HepG2 (cell line): ENCODE measurements around the gene LRBA. TPM values are rescaled to one million over a fixed set of nuclear protein-coding genes. Genes with fewer than 3 reads are reported as not detected.

ENCODE experiments used
- ATAC-seq: fragments of 200-7000 bp; cut with Tn5 transposase; 3 replicates; pipeline ENCODE4 v1.9.1; 2020; ENCODE audit warnings: mild to moderate bottlenecking, moderate library complexity
- BruUV-seq: library from RNA; stranded (reverse); fragments of 400-500 nt; replicated peaks from 2 replicates; lab custom pipeline; 2021; lab: Mats Ljungman, UMichigan
- CTCF ChIA-PET: fragments of 300-600 bp; formaldehyde crosslinking; extraction: SDS; loops from one replicate; lab custom pipeline; 2021; ENCODE audit warnings: low total read pairs, inconsistent platforms, low intra/inter-chr PET ratio; lab: Yijun Ruan, JAX
- POLR2A ChIA-PET: fragments of 350-600 bp; sonication (Branson Sonifier 250); formaldehyde crosslinking; loops from one replicate; lab custom pipeline; 2020; ENCODE audit warnings: antibody characterized with exemption, inconsistent platforms; lab: Yijun Ruan, JAX
- DNase-seq: peaks from one replicate; pipeline ENCODE4 v3.0.0-alpha.2; 2015; ENCODE audit warnings: low spot score
- FAIRE-seq: peaks from 3 replicates; lab custom pipeline; 2011; peaks lifted over from hg19 to GRCh38; lab: Jason Lieb, UNC
- H2AFZ ChIP-seq: one replicate; pipeline ENCODE4 v1.6.1; 2011; ENCODE audit warnings: low read length, inconsistent platforms
- H3K27ac ChIP-seq: fragments of 300-600 bp; 3 replicates; pipeline ENCODE4 v1.8.0; 2011; ENCODE audit warnings: mixed run types, mild to moderate bottlenecking, mixed read lengths, low read length, inconsistent platforms; ENCODE audit not compliant: insufficient read depth; ENCODE audit errors: extremely low read length
- H3K27me3 ChIP-seq, 2 experiments: fragments of 200-600 bp in 1 of 2; 2 replicates in 1 of 2; 3 replicates in 1 of 2; pipeline versions ENCODE4 v1.6.0 to v1.8.0; 2011; ENCODE audit warnings: low read length in 2 of 2, mild to moderate bottlenecking in 2 of 2, moderate library complexity in 2 of 2, inconsistent platforms in 1 of 2; ENCODE audit not compliant: insufficient read depth in 2 of 2, control insufficient read depth in 1 of 2
- H3K36me3 ChIP-seq, 2 experiments: fragments of 200-600 bp in 1 of 2; replicated peaks in 1 of 2; 2 replicates in 1 of 2; 3 replicates in 1 of 2; pipeline versions ENCODE4 v1.5.1 to v1.8.0; 2011; ENCODE audit warnings: low read length in 2 of 2, inconsistent platforms in 1 of 2; ENCODE audit not compliant: insufficient read depth in 2 of 2, control insufficient read depth in 1 of 2
- H3K4me1 ChIP-seq: 2 replicates; pipeline ENCODE4 v1.5.1; 2012; ENCODE audit warnings: low read length, inconsistent platforms; ENCODE audit not compliant: insufficient read depth
- H3K4me2 ChIP-seq: 2 replicates; pipeline ENCODE4 v1.6.0; 2011; ENCODE audit warnings: low read depth, low read length, inconsistent platforms
- H3K4me3 ChIP-seq, 3 experiments: fragments of 200-600 bp in 1 of 3; sonication (generic), shearing (Covaris generic) in 1 of 3; replicated peaks in 1 of 3; 2 replicates each; pipeline ENCODE4 v1.5.1; 2011 to 2016; ENCODE audit warnings: low read length in 3 of 3, inconsistent platforms in 2 of 3, low read depth in 2 of 3, mild to moderate bottlenecking in 2 of 3, control low read depth in 1 of 3, mixed read lengths in 1 of 3; ENCODE audit not compliant: insufficient read depth in 1 of 3
- H3K79me2 ChIP-seq: one replicate; pipeline ENCODE4 v1.6.1; 2011; ENCODE audit warnings: low read length, inconsistent platforms; ENCODE audit not compliant: insufficient read depth
- H3K9ac ChIP-seq: 2 replicates; pipeline ENCODE4 v1.6.0; 2011; ENCODE audit warnings: mild to moderate bottlenecking, low read depth, low read length, inconsistent platforms; ENCODE audit not compliant: insufficient read depth
- H3K9me3 ChIP-seq: 2 replicates; pipeline ENCODE4 v1.5.1; 2012; ENCODE audit warnings: mild to moderate bottlenecking, low read length
- H4K20me1 ChIP-seq: 2 replicates; pipeline ENCODE4 v1.6.0; 2011; ENCODE audit warnings: inconsistent platforms, mild to moderate bottlenecking, low read length, moderate library complexity; ENCODE audit not compliant: insufficient read depth
- BORCS8-MEF2B ChIP-seq: sonication (generic); formaldehyde crosslinking; IDR thresholded peaks from 2 replicates; pipeline ENCODE4 v1.8.0; 2022; ENCODE audit warnings: mild to moderate bottlenecking, missing genetic modification reagents
- ELF3 ChIP-seq: IDR thresholded peaks from 2 replicates; pipeline ENCODE4 v1.6.1; 2016; ENCODE audit warnings: missing genetic modification reagents, missing compliant biosample characterization
- EZH2 ChIP-seq: conservative IDR thresholded peaks from 2 replicates; pipeline ENCODE4 v1.6.1; 2012; ENCODE audit warnings: mild to moderate bottlenecking, low read depth, low read length, moderate library complexity
- MIER2 ChIP-seq: IDR thresholded peaks from 2 replicates; pipeline ENCODE4 v1.6.1; 2016; ENCODE audit warnings: missing biosample characterization, missing genetic modification reagents
- NBN ChIP-seq: fragments of 450-650 bp; conservative IDR thresholded peaks from 2 replicates; pipeline ENCODE4 v1.6.1; 2017
- SALL2 ChIP-seq: sonication (generic); formaldehyde crosslinking; IDR thresholded peaks from 2 replicates; pipeline ENCODE4 v1.8.1; 2023; ENCODE audit warnings: mild to moderate bottlenecking, missing genetic modification reagents, inconsistent platforms
- SNAPC2 ChIP-seq: sonication (generic); formaldehyde crosslinking; IDR thresholded peaks from 2 replicates; pipeline ENCODE4 v1.8.1; 2022; ENCODE audit warnings: mild to moderate bottlenecking, missing genetic modification reagents
- THAP11 ChIP-seq: IDR thresholded peaks from 2 replicates; pipeline ENCODE4 v1.6.1; 2016; ENCODE audit warnings: missing biosample characterization, missing genetic modification reagents
- U2AF1 ChIP-seq: fragments of 200-400 bp; formaldehyde crosslinking; optimal IDR thresholded peaks from 2 replicates; pipeline ENCODE3; 2017; ENCODE audit warnings: mild to moderate bottlenecking, low read depth, low read length
- ZNF496 ChIP-seq: sonication (generic); formaldehyde crosslinking; IDR thresholded peaks from 2 replicates; pipeline ENCODE4 v1.8.1; 2023; ENCODE audit warnings: mild to moderate bottlenecking, moderate library complexity, missing genetic modification reagents; ENCODE audit not compliant: insufficient replicate concordance
- ZNF563 ChIP-seq: sonication (generic); formaldehyde crosslinking; IDR thresholded peaks from 2 replicates; pipeline ENCODE4 v1.8.0; 2022; ENCODE audit warnings: mild to moderate bottlenecking, moderate library complexity, missing genetic modification reagents
- WGBS: methylation state at CpG from one replicate; pipeline ENCODE4 v1.1.6; 2017; ENCODE audit warnings: low lambda C conversion rate; 5-methylcytosine and 5-hydroxymethylcytosine counted together
- in situ Hi-C: cut with HindIII; loops from 2 replicates; pipeline ENCODE4 v1.10.0; 2017; ENCODE audit warnings: low pct_unique_long_range_greater_than_20kb; ENCODE audit not compliant: extremely low pct_ligation_motif_present
- intact Hi-C: fragments of 100-400 bp; cut with micrococcal nuclease; formaldehyde crosslinking; loops from one replicate; pipeline ENCODE4 v1.10.0; 2022; ENCODE audit not compliant: unreplicated experiment
- polyA plus RNA-seq, 8 experiments: library from polyadenylated mRNA; depleted of rRNA in 3 of 8; stranded (reverse) in 7 of 8; unstranded in 1 of 8; fragments of >200 nt; fragmentation: Illumina TruSeq in 4 of 8; extraction: Trizol in 4 of 8; gene quantifications; 2 replicates each; pipeline versions ENCODE4 v1.2.1 to v1.2.3, GENCODE V29; 2011 to 2016; ENCODE audit warnings: low read depth in 4 of 8, missing spikeins in 1 of 8, mixed read lengths in 1 of 8; ENCODE audit not compliant: insufficient read depth in 1 of 8
- total RNA-seq, 5 experiments: library from RNA; depleted of rRNA; stranded (reverse); fragments of >200 nt; fragmentation: Illumina TruSeq; extraction: Trizol; gene quantifications; 2 replicates each; pipeline ENCODE4 v1.2.3, GENCODE V29; 2016; ENCODE audit warnings: low read depth in 1 of 5
- TF ChIP-seq, protein P1 (sequence below): sonication (generic); formaldehyde crosslinking; IDR thresholded peaks from 2 replicates; pipeline ENCODE4 v1.5.0; 2020; ENCODE audit warnings: mild to moderate bottlenecking, missing genetic modification reagents, borderline replicate concordance
- TF ChIP-seq, protein P2 (sequence below): sonication (generic); formaldehyde crosslinking; IDR thresholded peaks from 2 replicates; pipeline ENCODE4 v1.5.0; 2020; ENCODE audit warnings: mild to moderate bottlenecking, missing genetic modification reagents
- TF ChIP-seq, protein P3 (sequence below): sonication (generic); formaldehyde crosslinking; IDR thresholded peaks from 2 replicates; pipeline ENCODE4 v1.5.1; 2020; ENCODE audit warnings: missing genetic modification reagents, mild to moderate bottlenecking, borderline replicate concordance

The LRBA gene
- total and polyA plus RNA-seq, 2 of the 13 experiments (the other 11 are each of a cell fraction or from before 2014, with no cell fraction given): 21.0 to 37.2 TPM

DNA sequence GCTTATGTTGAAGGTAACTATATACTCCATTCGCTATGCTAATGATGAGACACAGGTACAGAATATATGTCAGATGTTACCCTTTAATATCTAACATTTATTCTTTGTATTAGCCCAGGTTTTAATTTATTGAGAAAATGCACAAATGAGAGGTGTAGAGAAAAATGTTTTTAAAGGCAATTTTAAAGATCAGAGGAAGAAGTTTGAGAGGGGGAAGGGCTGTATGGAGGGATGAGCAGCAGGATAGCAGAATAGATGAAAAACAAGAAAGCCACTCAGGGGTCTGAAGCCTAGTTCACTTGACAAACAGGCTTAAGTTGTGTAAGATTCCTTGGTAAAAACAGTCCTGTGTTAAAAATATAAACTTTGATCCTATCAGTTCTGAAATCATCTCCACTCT lies 429.5 kb downstream of the LRBA start:
- Histone ChIP-seq H4K20me1 (no peaks in the 10 kb centered on the region), H3K4me2 (no peak overlapping the region), H3K9me3 (no peaks in the 10 kb centered on the region), H2AFZ (no peak overlapping the region), H3K4me1 (no peaks in the 10 kb centered on the region), H3K27ac (no peak overlapping the region), H3K9ac (no peak overlapping the region), H3K27me3 (no peaks in the 10 kb centered on the region), H3K36me3 (peaks cover 5 to 20% of the 10 kb centered on the region in 2 experiments; a peak in 3 of 5 replicates), H3K79me2 (no peaks in the 10 kb centered on the region), H3K4me3 (no peak overlapping the region)
- in situ Hi-C loops: no loop called here
- CTCF ChIA-PET: no interaction called here
- DNase-seq: no peak
- POLR2A ChIA-PET: no interaction called here
- WGBS: 96% methylated on average over 1 of the region's 1 CpG
- no peak for ATAC-seq
- intact Hi-C loops: no loop called here
- BruUV-seq: no TSS peak
- FAIRE-seq: no peak
- TF ChIP-seq BORCS8-MEF2B (CRISPR knock-in tag) (no peak), ZNF563 (CRISPR knock-in tag) (no peak), SALL2 (CRISPR knock-in tag) (no peak), MIER2 (CRISPR knock-in tag) (no peak), EZH2 (no peak), SNAPC2 (CRISPR knock-in tag) (no peak), NBN (no peak), ELF3 (CRISPR knock-in tag) (no peak), ZNF496 (CRISPR knock-in tag) (no peak), U2AF1 (no peak), THAP11 (no peak)
- TF ChIP-seq, protein P1, sequence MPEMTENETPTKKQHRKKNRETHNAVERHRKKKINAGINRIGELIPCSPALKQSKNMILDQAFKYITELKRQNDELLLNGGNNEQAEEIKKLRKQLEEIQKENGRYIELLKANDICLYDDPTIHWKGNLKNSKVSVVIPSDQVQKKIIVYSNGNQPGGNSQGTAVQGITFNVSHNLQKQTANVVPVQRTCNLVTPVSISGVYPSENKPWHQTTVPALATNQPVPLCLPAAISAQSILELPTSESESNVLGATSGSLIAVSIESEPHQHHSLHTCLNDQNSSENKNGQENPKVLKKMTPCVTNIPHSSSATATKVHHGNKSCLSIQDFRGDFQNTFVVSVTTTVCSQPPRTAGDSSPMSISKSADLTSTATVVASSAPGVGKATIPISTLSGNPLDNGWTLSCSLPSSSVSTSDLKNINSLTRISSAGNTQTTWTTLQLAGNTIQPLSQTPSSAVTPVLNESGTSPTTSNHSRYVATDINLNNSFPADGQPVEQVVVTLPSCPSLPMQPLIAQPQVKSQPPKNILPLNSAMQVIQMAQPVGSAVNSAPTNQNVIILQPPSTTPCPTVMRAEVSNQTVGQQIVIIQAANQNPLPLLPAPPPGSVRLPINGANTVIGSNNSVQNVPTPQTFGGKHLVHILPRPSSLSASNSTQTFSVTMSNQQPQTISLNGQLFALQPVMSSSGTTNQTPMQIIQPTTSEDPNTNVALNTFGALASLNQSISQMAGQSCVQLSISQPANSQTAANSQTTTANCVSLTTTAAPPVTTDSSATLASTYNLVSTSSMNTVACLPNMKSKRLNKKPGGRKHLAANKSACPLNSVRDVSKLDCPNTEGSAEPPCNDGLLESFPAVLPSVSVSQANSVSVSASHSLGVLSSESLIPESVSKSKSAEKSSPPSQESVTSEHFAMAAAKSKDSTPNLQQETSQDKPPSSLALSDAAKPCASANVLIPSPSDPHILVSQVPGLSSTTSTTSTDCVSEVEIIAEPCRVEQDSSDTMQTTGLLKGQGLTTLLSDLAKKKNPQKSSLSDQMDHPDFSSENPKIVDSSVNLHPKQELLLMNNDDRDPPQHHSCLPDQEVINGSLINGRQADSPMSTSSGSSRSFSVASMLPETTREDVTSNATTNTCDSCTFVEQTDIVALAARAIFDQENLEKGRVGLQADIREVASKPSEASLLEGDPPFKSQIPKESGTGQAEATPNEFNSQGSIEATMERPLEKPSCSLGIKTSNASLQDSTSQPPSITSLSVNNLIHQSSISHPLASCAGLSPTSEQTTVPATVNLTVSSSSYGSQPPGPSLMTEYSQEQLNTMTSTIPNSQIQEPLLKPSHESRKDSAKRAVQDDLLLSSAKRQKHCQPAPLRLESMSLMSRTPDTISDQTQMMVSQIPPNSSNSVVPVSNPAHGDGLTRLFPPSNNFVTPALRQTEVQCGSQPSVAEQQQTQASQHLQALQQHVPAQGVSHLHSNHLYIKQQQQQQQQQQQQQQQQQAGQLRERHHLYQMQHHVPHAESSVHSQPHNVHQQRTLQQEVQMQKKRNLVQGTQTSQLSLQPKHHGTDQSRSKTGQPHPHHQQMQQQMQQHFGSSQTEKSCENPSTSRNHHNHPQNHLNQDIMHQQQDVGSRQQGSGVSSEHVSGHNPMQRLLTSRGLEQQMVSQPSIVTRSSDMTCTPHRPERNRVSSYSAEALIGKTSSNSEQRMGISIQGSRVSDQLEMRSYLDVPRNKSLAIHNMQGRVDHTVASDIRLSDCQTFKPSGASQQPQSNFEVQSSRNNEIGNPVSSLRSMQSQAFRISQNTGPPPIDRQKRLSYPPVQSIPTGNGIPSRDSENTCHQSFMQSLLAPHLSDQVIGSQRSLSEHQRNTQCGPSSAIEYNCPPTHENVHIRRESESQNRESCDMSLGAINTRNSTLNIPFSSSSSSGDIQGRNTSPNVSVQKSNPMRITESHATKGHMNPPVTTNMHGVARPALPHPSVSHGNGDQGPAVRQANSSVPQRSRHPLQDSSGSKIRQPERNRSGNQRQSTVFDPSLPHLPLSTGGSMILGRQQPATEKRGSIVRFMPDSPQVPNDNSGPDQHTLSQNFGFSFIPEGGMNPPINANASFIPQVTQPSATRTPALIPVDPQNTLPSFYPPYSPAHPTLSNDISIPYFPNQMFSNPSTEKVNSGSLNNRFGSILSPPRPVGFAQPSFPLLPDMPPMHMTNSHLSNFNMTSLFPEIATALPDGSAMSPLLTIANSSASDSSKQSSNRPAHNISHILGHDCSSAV: no peak
- TF ChIP-seq, protein P2, sequence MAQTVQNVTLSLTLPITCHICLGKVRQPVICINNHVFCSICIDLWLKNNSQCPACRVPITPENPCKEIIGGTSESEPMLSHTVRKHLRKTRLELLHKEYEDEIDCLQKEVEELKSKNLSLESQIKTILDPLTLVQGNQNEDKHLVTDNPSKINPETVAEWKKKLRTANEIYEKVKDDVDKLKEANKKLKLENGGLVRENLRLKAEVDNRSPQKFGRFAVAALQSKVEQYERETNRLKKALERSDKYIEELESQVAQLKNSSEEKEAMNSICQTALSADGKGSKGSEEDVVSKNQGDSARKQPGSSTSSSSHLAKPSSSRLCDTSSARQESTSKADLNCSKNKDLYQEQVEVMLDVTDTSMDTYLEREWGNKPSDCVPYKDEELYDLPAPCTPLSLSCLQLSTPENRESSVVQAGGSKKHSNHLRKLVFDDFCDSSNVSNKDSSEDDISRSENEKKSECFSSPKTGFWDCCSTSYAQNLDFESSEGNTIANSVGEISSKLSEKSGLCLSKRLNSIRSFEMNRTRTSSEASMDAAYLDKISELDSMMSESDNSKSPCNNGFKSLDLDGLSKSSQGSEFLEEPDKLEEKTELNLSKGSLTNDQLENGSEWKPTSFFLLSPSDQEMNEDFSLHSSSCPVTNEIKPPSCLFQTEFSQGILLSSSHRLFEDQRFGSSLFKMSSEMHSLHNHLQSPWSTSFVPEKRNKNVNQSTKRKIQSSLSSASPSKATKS: no peak
- TF ChIP-seq, protein P3, sequence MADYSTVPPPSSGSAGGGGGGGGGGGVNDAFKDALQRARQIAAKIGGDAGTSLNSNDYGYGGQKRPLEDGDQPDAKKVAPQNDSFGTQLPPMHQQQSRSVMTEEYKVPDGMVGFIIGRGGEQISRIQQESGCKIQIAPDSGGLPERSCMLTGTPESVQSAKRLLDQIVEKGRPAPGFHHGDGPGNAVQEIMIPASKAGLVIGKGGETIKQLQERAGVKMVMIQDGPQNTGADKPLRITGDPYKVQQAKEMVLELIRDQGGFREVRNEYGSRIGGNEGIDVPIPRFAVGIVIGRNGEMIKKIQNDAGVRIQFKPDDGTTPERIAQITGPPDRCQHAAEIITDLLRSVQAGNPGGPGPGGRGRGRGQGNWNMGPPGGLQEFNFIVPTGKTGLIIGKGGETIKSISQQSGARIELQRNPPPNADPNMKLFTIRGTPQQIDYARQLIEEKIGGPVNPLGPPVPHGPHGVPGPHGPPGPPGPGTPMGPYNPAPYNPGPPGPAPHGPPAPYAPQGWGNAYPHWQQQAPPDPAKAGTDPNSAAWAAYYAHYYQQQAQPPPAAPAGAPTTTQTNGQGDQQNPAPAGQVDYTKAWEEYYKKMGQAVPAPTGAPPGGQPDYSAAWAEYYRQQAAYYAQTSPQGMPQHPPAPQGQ (CRISPR knock-in tag): no peak
